Endodermal cell (in vitro differentiated cells): ENCODE results near the gene S1PR3. TPM values are rescaled to one million over a fixed set of nuclear protein-coding genes. Genes with fewer than 3 reads are reported as not detected.

Experiments used
- DNase-seq: peaks from one replicate; pipeline ENCODE4 v3.0.0-alpha.2; 2017
- H3K27ac ChIP-seq: 2 replicates; pipeline ENCODE4 v1.5.1; 2013; ENCODE audit warnings: mild to moderate bottlenecking, low read depth, low read length, moderate library complexity
- H3K27me3 ChIP-seq: 2 replicates; pipeline ENCODE4 v1.6.1; 2013; ENCODE audit warnings: mild to moderate bottlenecking, low read length, moderate library complexity; ENCODE audit not compliant: insufficient read depth, control insufficient read depth, poor library complexity, severe bottlenecking
- H3K36me3 ChIP-seq: 2 replicates; pipeline ENCODE4 v1.7.0; 2013; ENCODE audit warnings: mild to moderate bottlenecking, low read length, moderate library complexity; ENCODE audit not compliant: control insufficient read depth, insufficient read depth
- H3K4me1 ChIP-seq: one replicate; pipeline ENCODE4 v1.7.0; 2013; ENCODE audit warnings: low read length; ENCODE audit not compliant: control insufficient read depth, insufficient read depth
- H3K4me3 ChIP-seq: 2 replicates; pipeline ENCODE4 v1.5.1; 2013; ENCODE audit warnings: mild to moderate bottlenecking, low read length, moderate library complexity
- H3K9ac ChIP-seq: 2 replicates; pipeline ENCODE4 v1.6.1; 2013; ENCODE audit warnings: mild to moderate bottlenecking, low read length, moderate library complexity; ENCODE audit not compliant: poor library complexity, severe bottlenecking; ENCODE audit errors: extremely low read depth
- H3K9me3 ChIP-seq: 2 replicates; pipeline ENCODE4 v1.6.1; 2013; ENCODE audit warnings: mild to moderate bottlenecking, low read length, moderate library complexity; ENCODE audit not compliant: control insufficient read depth
- H3K27ac Mint-ChIP-seq: 2 replicates; pipeline ENCODE4 v1.8.0; 2020; ENCODE audit warnings: mixed read lengths
- H3K27me3 Mint-ChIP-seq: 2 replicates; pipeline ENCODE4 v1.8.0; 2021; ENCODE audit warnings: mild to moderate bottlenecking, mixed read lengths; ENCODE audit not compliant: insufficient read depth
- H3K36me3 Mint-ChIP-seq: 2 replicates; pipeline ENCODE4 v1.8.0; 2020; ENCODE audit warnings: low read depth, mixed read lengths
- H3K4me1 Mint-ChIP-seq: 2 replicates; pipeline ENCODE4 v1.8.0; 2020; ENCODE audit warnings: mixed read lengths
- H3K4me3 Mint-ChIP-seq: 2 replicates; pipeline ENCODE4 v1.8.0; 2020; ENCODE audit warnings: mild to moderate bottlenecking, moderate library complexity, mixed read lengths
- H3K9me3 Mint-ChIP-seq: 2 replicates; pipeline ENCODE4 v1.8.0; 2020; ENCODE audit warnings: mild to moderate bottlenecking, mixed read lengths
- CTCF ChIP-seq: fragments of 200-600 bp; sonication (generic); conservative IDR thresholded peaks from 2 replicates; pipeline ENCODE4 v1.5.0; 2021; ENCODE audit warnings: antibody characterized with exemption, mild to moderate bottlenecking
- WGBS, 2 experiments: methylation state at CpG; one replicate each; pipeline versions ENCODE4 v1.1.5 to v1.1.7; 2013; ENCODE audit warnings: missing lambda C conversion rate in 2 of 2, mixed read lengths in 1 of 2; ENCODE audit not compliant: insufficient coverage in 1 of 2, insufficient read length in 1 of 2; 5-methylcytosine and 5-hydroxymethylcytosine counted together
- total RNA-seq, 2 donors: library from RNA; stranded (reverse); fragmentation: NEBNext Ultra II Directional in 1 of 2; extraction: Animal tissue kit (Norgen Biotek cat#: 25700) in 1 of 2; gene quantifications; 2 replicates in 1 of 2; 3 replicates in 1 of 2; pipeline ENCODE4 v1.2.1, GENCODE V29; 2021

The S1PR3 gene
- total RNA-seq, 2 donors from 2014 or later: 53.6 to 95.2 TPM

DNA sequence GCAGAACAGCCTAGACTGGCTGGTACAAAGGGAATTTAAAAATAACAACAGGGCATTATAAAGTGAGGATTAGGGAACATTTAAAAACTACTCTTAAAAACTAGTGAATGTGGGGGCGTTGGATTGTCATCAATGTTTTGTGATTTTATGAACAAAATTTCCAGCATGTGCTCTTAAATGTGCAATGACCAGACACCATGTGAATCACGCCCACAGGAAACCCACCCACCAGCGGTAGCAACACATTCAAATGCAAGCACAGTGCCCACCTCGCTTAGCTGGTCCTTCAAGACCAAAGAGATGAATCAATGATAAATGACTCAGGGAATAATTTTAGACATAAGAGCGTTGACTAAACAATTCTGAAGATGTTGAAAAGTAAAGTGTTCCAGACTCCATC, 40.9 kb downstream of the S1PR3 start:
- Mint-ChIP-seq H3K27me3 (no peaks in the 10 kb centered on the region), H3K4me3 (no peak overlapping the region), H3K4me1 (no peaks in the 10 kb centered on the region), H3K9me3 (peaks cover 5% of the 10 kb centered on the region), H3K27ac (no peak overlapping the region), H3K36me3 (peaks cover 3% of the 10 kb centered on the region)
- H3K27me3 ChIP-seq: no peaks in the 10 kb centered on the region
- DNase-seq: no peak
- H3K27ac ChIP-seq: no peak overlapping the region
- no peak overlapping the region for H3K4me3 ChIP-seq
- H3K9ac ChIP-seq: no peak overlapping the region
- H3K4me1 ChIP-seq: no peaks in the 10 kb centered on the region
- H3K36me3 ChIP-seq: no peaks in the 10 kb centered on the region
- no peak for TF ChIP-seq CTCF
- H3K9me3 ChIP-seq: peaks cover 7% of the 10 kb centered on the region
- 94 to 95% methylated on average over 4 to 5 of the region's 5 CpGs for WGBS, 2 experiments

DNA sequence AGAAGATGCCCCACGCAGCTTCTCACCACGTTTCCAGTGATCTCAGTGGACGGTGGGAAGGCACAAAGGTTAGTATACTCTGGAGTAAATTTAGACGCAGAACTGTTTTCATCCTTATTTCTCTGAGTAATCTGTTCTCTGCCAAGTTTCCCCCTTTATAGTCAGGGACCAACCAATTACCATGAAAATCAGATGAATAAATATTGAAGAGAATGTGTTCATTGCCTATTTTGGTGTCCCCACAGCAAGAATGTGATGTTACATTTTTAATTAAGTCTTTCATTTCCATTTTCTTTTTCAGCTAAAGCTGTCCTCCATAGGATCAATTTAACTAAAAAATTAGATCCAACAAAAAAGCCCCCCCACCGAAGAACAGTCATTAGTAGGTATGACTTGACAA, 41.4 kb downstream of the S1PR3 start:
- Histone ChIP-seq H3K9ac (no peak overlapping the region), H3K36me3 (no peaks in the 10 kb centered on the region), H3K27me3 (no peaks in the 10 kb centered on the region), H3K27ac (no peak overlapping the region), H3K4me1 (no peaks in the 10 kb centered on the region), H3K4me3 (no peak overlapping the region), H3K9me3 (peaks cover 7% of the 10 kb centered on the region)
- Mint-ChIP-seq H3K36me3 (peaks cover 3% of the 10 kb centered on the region), H3K27me3 (no peaks in the 10 kb centered on the region), H3K27ac (no peak overlapping the region), H3K9me3 (peaks cover 5% of the 10 kb centered on the region), H3K4me1 (no peaks in the 10 kb centered on the region), H3K4me3 (no peak overlapping the region)
- TF ChIP-seq CTCF: no peak
- 75 to 84% methylated on average over 4 to 5 of the region's 5 CpGs for WGBS, 2 experiments
- DNase-seq: no peak

DNA sequence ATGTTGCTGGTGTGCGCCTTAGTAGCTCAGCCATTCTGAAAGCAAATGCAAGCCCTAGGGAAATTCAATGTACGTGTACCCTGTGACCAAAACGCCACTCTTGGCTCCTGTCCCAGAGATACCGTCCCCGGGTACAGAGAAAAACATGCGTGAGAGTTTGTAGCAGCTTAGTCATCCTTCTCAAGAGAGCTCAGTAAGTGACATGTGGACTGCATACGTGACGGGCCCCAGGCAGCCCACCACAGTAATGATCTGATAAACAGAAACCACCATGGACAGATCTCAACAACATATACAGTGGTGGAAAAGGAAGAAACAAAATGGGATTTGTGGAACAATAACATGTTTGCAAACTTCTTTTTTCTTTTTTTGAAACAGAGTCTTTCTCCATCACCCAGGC, 45.1 kb downstream of the S1PR3 start:
- H3K36me3 Mint-ChIP-seq: no peaks in the 10 kb centered on the region
- H3K4me3 ChIP-seq: no peak overlapping the region
- H3K4me3 Mint-ChIP-seq: no peak overlapping the region
- no peaks in the 10 kb centered on the region for H3K27me3 Mint-ChIP-seq
- H3K36me3 ChIP-seq: no peaks in the 10 kb centered on the region
- H3K27me3 ChIP-seq: no peaks in the 10 kb centered on the region
- H3K4me1 Mint-ChIP-seq: no peaks in the 10 kb centered on the region
- H3K27ac Mint-ChIP-seq: no peak overlapping the region
- H3K9me3 ChIP-seq: no peaks in the 10 kb centered on the region
- no peak for DNase-seq
- H3K9me3 Mint-ChIP-seq: no peaks in the 10 kb centered on the region
- H3K27ac ChIP-seq: no peak overlapping the region
- 96 to 100% methylated on average over 7 to 8 of the region's 8 CpGs for WGBS, 2 experiments
- no peak overlapping the region for H3K9ac ChIP-seq
- no peak for TF ChIP-seq CTCF
- no peaks in the 10 kb centered on the region for H3K4me1 ChIP-seq
